Left colon (tissue), 2 donors: ENCODE data around the gene FBXO21. TPM values are rescaled to one million over a fixed set of nuclear protein-coding genes. Genes with fewer than 3 reads are reported as not detected.
"Not testable (repeated sequence)": the region's sequence is repeated elsewhere in the genome, so short reads cannot be mapped to it uniquely, and the experiment has no call there.

ENCODE experiments used
- ATAC-seq: fragments of 200-7000 bp; cut with Tn5 transposase; one replicate; pipeline ENCODE4 v1.9.1; 2020; ENCODE audit warnings: mild to moderate bottlenecking, moderate library complexity
- DNase-seq, 2 donors: peaks; one replicate each; pipeline ENCODE4 v3.0.0-alpha.2; 2020
- intact Hi-C, 2 donors: fragments of 100-400 bp; cut with DNase I in 1 of 2; cut with micrococcal nuclease in 1 of 2; formaldehyde crosslinking; loops; one replicate each; pipeline versions ENCODE4 v1.11.2 to v1.14.0; 2022; cut with DNase I, micrococcal nuclease
- total RNA-seq, 2 donors: library from RNA; stranded (reverse); fragmentation: NEBNext Ultra II Directional; extraction: Animal tissue kit (Norgen Biotek cat#: 25700); gene quantifications; one replicate each; pipeline ENCODE4 v1.2.1, GENCODE V29; 2021
- donor health status: DM: no; HTN: no; CAD: no.
- donor health status: DM: yes; HTN: yes; CAD: no.

Gene FBXO21
- total RNA-seq, 2 donors from 2014 or later = 28.1 to 30.2 TPM

DNA sequence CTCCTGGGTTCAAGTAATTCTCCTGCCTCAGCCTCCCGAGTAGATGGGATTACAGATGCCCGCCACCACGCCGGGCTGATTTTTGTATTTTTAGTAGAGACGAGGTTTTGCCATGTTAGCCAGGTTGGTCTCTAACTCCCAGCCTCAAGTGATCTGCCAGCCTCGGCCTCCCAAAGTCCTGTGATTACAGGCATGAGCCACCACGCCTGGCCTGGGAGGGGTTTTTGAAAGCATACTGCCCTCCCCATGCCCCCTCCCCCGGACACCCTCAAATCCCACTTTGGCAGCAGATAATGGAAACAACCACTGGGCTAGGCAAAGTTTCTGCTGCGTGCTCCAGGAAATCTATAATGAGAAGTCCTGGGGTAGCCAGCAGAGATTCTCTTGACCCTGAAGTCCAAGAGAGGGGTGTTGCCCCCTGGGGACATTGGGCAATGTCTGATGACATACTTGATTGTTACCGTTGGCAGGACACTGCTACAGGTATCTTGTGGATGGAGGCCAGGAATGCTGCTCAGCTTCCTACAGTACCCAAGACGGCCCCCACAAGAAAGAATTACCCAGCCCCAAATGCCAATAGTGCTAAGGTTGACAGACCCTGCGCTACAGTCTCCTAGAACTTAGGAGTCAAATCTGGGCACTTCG, 18.7 kb upstream of the FBXO21 start:
- ATAC-seq = no peak
- intact Hi-C loops = no loop called here
- DNase-seq = no peak

DNA sequence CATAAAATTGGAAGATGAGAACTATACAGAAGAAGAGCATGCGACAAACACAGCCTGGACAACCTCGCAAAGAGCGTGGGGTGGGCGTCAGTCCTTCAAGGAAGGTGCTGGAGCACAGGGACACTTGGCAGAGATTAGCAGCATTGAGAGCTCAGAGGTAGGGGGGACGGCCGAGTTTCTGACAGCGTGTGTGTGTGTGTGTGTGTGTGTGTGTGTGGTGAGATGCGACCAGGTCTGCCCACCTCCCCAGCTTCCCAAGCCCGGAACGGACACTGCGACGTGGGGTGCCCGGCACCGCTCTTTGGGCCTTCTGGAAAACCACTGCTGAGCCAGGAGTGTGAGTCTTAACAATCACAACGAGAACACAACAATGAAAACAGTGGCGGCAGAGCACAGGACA, 17.9 kb upstream of the FBXO21 start:
- intact Hi-C loops = no loop called here
- DNase-seq = no peak
- ATAC-seq = no peak

DNA sequence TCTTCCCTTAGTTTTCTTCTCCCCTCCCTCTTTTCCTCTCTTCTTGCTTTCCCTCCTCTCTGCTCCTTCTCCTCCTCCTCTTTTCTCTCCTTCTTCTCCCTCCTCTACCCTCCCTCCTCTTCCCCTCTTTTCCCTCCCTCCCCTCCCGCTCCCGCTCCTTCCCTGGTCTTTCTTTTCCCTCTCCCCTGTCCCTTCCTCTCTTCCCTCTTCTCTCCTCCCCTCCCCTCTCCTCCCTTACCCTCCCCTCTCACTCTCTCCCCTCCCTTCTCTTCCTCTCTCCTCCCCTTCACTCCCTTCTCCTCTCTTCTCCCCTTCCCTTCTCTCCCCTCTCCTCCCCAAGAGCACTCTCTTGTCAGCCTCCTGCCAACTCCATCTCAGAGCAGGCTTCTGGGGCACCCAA, 17.4 kb upstream of the FBXO21 start:
- ATAC-seq (no peak), DNase-seq (no peak)
- intact Hi-C loops = no loop called here

DNA sequence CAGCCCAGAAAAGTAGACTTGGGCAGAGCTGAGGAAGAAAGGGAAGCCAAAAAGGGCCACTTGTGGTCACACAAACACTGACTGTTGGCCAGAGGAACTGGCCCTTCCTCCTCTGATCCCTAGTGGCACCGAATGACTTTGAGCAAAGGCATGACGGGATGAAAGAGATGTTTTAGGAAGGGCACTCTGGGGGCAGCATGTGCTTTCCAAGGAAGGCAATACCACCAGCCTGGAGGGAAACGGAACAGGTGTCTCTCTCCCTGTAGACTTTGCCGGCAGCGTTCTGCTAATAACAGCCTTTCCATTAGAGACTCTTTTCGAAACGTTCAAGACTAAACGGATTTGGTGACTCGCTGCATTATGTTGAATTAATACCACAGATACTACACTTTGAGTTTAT, 12.3 kb upstream of the FBXO21 start:
- intact Hi-C loops = no loop called here
- DNase-seq (no peak), ATAC-seq (no peak)

DNA sequence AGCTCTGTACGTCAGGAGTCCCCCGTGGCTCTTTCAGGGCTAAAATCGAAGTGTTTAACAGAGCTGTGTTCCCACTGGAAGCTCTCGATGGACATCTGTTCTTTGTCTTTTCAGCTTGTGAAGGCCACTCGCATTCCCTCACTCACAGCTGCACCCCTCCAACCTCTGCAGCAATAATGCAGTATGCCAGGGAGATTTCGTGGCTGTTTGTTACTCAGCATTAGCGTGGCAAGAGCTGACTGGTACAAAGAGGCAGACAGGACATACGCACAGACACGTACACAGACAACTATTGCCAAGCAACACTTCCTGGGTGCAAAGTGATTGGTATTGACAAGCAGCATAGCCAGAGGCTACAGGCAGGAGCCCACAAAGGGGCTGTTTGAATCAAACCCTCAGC, 11.8 kb upstream of the FBXO21 start:
- no peak for DNase-seq
- no peak for ATAC-seq
- intact Hi-C loops = no loop called here

DNA sequence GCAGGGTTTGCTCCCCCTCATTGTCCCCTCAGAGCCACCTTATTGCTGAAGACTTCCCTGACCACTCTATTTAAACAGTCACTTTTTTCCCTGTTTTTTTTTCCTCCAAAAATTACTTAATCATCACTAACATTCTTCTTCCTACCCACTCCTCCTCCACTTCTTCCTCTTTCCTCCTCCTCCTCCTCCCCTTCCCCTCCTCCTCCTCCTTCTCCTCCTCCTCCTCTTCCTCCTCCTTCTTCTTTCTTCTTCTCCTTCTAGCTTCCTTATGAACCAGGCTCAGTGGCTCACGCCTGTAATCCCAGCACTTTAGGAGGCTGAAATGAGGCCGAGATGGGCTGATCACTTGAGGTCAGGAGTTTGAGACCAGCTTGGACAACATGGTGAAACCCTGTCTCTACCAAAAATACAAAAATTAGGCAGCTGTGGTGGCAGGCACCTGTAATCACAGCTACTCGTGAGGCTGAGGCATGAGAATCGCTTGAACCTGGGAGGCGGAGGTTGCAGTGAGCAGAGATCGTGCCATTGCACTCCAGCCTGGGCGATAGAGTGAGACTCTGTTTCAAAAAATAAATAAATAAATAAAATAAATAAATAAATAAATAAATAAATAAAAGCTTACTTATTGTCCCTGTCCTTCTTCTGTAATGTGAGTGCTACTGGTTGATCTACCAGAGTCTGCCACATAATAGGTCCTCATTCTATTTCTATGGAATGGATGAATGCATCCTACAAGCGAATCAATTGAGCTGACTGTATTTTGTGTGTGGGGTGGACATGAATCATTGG, 9.9 kb upstream of the FBXO21 start:
- DNase-seq, intact Hi-C loops, ATAC-seq: not testable (repeated sequence)

DNA sequence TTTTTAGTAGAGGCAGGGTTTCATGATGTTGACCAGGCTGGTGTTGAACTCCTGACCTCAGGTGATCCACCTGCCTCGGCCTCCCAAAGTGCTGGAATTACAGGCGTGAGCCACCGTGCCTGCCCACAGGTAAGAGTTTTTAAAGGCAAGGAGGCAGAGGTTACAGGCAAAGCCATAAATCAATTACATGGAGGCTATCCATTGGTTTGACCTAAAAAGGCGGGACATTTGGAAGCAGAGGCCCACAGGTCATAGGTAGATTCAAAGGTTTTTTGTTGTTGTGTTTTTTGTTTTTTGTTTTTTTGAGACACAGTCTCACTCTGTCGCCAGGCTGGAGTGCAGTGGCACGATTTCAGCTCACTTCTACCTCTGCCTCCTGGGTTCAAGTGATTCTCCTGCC, 6.1 kb upstream of the FBXO21 start:
- DNase-seq, ATAC-seq, intact Hi-C loops: not testable (repeated sequence)

DNA sequence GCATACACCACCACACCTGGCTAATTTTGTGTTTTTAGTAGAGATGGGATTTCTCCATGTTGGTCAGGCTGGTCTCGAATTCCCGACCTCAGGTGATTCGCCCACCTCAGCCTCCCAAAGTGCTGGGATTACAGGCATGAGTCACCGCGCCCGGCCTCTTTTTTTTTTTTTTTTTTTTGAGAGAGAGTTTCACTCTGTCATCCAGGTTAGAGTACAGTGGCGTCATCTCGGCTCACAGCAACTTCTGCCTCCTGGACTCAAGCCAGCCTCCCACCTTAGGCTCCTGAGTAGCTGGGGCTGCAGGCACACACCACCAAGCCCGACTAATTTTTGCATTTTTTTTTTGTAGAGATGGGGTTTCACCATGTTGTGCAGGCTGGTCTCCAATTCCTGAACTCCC, 4.8 kb upstream of the FBXO21 start:
- DNase-seq, ATAC-seq, intact Hi-C loops: not testable (repeated sequence)

DNA sequence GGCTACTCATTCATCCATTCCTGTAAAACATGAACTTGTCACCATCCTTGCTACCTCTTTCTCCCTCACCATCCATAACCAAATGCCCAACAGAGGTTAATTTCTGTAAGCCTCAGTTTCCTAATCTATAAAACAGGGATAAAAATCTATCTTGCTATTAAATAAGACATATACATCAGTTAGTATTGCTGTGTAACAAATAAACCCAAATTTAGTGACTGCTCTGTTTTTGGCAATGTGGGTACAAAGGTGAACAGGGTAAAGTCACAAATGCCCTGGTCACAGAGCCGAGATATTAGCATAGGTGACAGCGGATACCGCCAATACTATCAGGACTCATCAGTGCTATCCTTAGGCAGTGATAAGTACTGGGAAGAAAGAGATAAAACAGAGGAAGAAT, 3.6 kb upstream of the FBXO21 start:
- ATAC-seq = no peak
- DNase-seq = no peak
- intact Hi-C loops = no loop called here

DNA sequence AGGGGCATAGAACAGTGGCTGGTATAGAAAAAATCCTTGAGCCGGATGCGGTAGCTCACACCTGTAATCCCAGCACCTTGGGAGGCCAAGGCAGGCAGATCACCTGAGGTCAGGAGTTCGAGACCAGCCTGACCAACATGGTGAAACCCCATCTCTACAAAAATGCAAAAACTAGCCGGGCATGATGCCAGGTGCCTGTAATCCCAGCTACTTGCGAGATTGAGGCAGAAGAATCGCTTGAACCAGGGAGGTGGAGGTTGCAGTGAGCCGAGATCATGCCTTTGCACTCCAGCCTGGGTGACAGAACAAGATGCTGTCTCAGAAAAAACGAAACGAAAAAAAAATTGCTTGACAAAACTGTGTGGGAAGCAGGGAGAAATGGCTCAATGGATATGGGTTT, 2.3 kb upstream of the FBXO21 start:
- DNase-seq, ATAC-seq, intact Hi-C loops: not testable (repeated sequence)

DNA sequence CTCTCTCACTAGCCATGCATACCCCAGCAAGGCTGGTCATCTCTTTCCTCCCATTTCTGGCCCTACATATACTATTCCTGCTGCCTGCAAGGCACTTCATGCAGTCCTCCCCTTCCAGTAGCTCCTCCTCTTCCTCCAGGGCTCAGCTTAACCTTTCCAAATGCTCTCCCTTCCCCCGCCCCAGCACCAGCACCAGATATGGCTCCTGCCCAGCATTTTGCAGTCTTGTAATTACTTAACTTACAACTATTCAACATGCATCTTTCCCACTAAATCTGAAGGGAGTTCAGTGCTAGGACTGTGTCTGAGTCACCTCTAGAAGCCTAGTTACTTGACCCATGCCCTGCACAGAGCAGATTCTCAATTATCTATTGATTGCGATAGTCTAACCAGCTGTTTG, 1.8 kb upstream of the FBXO21 start:
- ATAC-seq (no peak), DNase-seq (no peak)
- intact Hi-C loops = no loop called here

DNA sequence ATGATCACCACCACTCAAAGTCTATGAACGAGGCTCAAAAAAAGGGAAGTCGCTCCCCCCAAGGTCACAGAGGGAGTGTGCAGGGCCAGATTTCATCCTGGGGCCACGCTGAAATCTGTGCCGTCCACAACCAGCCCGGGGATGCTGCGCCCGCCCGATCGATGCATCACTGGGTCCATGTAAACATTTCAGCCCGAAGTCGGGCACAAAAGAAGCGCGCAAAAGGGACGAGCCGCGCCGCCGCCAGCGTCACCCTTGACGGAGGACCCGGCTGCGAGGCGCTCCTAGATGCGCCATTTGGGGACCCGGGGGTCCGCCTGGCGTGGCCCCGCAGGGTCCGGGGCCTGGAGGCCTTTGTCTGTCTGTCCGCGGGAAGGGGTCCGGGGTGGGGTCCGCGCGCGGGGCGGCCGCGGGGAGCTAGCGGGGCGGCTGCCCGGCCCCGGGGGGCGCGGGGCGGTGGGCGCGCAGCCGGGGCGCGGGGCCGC, 503 bp downstream of the FBXO21 start:
- intact Hi-C loops = no loop called here
- peak in 1 of 2 donors; percentile 52 for DNase-seq
- peak; percentile 9 for ATAC-seq

DNA sequence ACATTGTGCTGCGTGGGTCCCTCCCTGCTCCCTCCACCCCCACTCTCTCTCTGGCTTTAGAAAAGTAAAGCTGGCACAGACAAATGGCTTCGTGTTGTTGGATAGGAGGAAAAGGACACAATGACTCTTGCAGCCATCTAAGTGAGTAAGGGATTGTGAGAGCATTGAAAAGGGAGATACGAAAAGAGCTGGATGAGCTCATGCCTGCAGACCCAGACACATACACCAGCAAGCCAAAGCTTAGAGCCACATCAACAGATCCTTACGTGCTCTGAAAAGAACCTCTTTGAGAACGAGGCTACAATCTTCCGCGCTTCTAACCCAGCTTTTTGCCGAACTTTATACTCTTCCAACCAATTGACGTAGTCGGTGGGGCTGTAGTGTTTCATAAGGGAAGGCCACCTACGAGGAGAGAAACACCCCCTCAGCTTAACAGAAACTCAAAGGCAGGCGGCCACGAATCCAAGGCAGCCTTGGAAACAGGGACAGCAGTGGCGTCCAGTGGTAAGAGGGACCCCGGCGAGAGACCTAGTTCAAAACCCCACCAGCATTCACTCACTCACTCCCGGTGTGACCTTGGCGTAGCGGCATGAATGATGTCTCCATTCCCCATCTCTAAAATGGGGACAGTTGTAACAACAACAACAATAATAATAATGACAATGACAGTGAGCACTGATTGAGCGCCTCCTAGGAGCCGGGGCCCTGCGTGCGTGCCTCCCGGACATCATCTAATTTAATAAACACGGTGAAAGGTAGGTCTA, 1.1 kb downstream of the FBXO21 start:
- DNase-seq (no peak), ATAC-seq (no peak)
- intact Hi-C loops = no loop called here

DNA sequence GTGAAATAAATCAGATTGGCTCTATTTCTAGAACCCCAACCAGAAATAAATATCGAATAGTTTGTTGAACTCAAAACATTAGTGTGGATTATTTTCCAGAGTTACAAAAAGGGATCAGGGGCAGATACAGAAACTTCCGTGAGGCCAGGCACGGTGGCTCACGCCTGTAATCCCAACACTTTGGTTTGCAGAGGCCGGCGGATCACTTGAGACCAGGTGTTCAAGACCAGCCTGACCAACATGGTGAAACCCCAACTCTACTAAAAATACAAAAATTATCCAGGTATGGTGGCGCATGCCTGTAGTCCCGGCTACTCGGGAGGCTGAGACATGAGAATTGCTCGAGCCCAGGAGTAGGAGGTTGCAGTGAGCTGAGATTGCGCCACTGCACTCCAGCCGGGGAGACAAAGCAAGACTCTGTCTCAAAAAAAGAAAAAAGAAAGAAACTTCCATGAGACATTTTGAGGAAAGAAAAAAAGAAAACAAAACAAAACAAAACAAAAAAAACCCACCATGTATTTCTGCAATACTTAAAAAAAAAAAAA, 2.1 kb downstream of the FBXO21 start:
- no peak for ATAC-seq
- intact Hi-C loops = no loop called here
- DNase-seq = no peak

DNA sequence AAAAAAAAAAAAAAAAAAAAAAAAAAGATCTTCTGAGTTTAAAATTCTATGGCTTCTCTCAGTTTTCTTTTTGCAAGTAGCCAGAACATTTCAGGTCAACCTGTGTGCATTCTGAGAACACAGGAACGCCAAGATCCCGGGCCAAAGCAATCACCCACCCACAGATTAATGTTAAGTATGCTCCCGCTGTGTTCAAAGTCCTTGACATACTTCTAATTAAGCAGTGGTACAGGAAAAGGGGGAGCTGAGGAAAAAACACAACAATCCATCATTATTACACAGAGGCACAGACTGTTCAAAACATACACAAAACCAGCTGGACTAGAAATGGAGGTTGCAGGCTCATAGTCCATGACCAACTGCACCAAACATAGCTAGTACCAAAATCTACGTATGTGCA, 2.8 kb downstream of the FBXO21 start:
- DNase-seq = no peak
- intact Hi-C loops = no loop called here
- ATAC-seq = no peak

DNA sequence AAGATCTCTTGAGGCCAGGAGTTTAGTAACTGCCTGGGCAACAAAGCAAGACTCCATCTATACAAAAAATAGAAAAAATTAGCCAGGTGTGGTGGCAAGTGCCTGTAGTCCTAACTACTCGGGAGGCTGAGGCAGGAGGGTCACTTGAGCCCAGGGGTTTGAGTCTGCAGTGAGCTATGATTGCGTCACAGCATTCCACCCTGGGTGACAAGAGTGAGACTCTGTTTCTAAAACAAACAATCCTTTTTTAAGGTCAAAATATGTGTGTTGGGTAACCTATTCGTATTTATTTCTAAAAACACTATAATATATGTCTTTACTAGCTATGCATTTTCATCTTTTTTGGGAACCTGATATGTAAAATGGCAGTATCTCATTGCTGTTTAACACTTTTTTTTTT, 7.4 kb downstream of the FBXO21 start:
- DNase-seq (no peak), ATAC-seq (no peak)
- intact Hi-C loops = no loop called here

DNA sequence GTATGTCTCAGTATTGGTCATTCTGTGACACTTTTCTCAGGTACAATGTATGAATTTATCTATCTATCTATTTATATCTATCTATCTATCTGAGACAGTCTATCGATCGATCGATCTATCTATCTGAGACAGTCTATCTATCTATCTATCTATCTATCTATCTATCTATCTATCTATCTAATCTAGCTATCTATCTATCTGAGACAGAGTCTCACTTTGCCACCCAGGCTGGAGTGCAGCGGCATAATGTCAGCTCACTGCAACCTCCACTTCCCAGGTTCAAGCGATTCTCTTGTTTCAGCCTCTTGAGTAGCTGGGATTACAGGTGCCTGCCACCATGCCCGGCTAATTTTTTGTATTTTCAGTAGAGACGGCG, 8.8 kb downstream of the FBXO21 start:
- ATAC-seq, DNase-seq, intact Hi-C loops: not testable (repeated sequence)

DNA sequence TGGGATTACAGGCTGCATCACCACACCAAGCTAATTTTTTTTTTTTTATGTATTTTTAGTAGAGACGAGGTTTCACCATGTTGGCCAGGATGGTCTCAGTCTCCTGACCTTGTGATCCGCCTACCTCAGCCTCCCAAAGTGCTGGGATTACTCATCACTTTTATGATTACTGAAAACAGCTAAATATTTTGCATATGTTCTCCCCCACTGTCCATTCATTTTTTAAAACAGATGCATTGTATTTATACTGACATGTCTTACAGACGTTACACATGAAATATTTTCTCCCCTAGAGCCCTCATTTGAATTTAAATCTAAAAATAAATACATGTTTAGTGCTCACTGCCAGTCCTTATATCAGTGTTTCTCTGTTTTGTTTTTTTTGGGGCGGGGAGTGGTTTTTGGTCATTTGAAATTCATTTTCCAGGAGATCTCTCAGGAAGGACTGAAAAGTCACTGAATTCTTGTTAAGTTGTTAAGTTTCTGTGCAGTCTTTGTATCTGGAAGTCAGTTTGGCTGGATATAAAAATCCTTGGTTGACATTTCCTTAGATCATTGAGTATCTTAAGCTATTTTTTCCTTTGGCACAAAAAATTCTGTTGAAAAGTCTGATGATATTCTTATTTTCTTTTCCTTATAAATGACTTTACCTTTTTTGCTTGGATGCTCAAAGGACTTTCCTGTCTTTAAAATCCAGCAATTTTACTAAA, 9.4 kb downstream of the FBXO21 start:
- ATAC-seq (no peak), DNase-seq (no peak)
- intact Hi-C loops = no loop called here

DNA sequence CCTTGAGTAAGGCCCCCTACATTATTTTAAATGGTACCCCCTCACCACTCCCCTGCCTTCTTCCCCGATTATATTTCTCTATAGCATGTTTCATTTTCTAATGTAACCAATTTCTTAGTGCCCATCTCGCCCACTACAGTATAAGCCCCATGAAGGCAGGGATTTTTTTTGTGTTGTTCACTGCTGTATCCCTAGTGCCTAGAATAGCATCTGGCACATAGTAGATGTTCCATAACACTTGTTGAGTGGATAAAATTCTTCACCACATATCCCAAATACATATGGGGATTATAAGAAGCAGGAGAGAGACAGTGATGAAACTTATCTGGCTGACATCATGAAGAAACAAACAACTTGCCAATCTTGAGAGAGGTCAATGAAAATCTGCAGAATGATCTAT, 11.5 kb downstream of the FBXO21 start:
- ATAC-seq (no peak), DNase-seq (no peak)
- intact Hi-C loops = no loop called here
